Cardiac fibroblast (primary cell): ENCODE measurements around the gene FAIM2.

ENCODE experiments used
- DNase-seq, 2 donors: peaks; one replicate each; pipeline versions ENCODE4 v3.0.0 to v3.0.0-alpha.2; 2010; ENCODE audit warnings: low read depth in 2 of 2
- H3K4me3 ChIP-seq, 2 donors: replicated peaks in 1 of 2; 1 replicate in 1 of 2; 2 replicates in 1 of 2; pipeline ENCODE4 v1.5.1; 2011; ENCODE audit warnings: low read depth in 2 of 2, low read length in 2 of 2, mild to moderate bottlenecking in 2 of 2, moderate library complexity in 1 of 2
- TF ChIP-seq, protein P1 (sequence below): IDR thresholded peaks from one replicate; pipeline ENCODE4 v1.5.1; 2011; ENCODE audit warnings: low read depth, mild to moderate bottlenecking, low read length, inconsistent platforms

FAIM2 gene

GRCh38 chr12:49869816-49870500 lies 33.7 kb downstream of the FAIM2 start:
- no peak for DNase-seq
- TF ChIP-seq, protein P1, sequence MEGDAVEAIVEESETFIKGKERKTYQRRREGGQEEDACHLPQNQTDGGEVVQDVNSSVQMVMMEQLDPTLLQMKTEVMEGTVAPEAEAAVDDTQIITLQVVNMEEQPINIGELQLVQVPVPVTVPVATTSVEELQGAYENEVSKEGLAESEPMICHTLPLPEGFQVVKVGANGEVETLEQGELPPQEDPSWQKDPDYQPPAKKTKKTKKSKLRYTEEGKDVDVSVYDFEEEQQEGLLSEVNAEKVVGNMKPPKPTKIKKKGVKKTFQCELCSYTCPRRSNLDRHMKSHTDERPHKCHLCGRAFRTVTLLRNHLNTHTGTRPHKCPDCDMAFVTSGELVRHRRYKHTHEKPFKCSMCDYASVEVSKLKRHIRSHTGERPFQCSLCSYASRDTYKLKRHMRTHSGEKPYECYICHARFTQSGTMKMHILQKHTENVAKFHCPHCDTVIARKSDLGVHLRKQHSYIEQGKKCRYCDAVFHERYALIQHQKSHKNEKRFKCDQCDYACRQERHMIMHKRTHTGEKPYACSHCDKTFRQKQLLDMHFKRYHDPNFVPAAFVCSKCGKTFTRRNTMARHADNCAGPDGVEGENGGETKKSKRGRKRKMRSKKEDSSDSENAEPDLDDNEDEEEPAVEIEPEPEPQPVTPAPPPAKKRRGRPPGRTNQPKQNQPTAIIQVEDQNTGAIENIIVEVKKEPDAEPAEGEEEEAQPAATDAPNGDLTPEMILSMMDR = no peak
- no peak overlapping the region for H3K4me3 ChIP-seq

DNA sequence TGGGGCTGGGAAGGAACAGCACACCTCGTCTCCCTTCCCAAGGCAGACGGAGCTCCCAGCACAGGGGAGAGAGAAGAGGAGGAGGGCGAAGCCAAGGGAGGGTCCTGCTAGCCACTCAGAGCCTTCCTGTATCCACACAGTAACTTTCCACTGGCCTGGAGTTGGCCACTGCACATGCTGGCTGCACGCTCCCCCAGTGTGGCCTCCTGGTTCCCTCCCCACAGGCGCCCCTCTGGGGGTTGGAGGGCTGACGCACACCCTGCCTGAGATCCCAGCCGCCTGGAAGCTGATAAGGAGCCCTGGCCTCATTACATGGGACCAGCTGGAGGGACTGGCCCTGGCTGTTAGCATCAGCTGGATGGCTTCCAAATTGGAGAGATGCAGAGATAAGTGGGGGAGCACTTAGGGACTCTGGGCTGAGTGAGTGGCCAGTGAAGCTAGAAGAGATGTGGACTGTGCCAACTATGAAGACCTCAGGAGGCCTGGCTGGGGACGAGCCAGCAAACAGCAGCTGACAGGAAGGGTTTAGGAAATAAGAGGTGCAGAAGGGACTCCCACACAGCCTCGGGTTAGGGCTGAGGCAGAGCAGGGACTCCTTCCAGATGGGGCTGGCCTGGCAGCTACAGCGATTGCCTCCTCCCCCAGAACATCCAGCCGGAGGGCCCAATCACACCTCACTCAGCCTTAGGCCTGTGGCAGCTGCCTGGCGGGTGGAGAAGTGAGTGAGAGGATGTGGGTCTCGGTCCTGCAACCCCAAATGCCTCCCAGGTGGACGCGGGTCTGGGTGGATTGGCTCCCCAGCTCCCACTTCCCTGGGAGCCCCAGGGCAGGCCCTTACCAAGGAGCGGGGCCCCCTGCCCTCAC lies 34.5 kb downstream of the FAIM2 start:
- H3K4me3 ChIP-seq = no peak overlapping the region
- peak; percentile 96 to 100 for DNase-seq
- TF ChIP-seq, protein P1 = no peak

- TF ChIP-seq, protein P1 = no peak
- DNase-seq = no peak
- no peak overlapping the region for H3K4me3 ChIP-seq
Measured at GRCh38 chr12:49868449-49868848, 35.3 kb downstream of the FAIM2 start.

- TF ChIP-seq, protein P1 = no peak
- DNase-seq = peak; percentile 19 to 61
- no peak overlapping the region for H3K4me3 ChIP-seq
Measured at GRCh38 chr12:49867570-49868341, 35.9 kb downstream of the FAIM2 start.

DNA sequence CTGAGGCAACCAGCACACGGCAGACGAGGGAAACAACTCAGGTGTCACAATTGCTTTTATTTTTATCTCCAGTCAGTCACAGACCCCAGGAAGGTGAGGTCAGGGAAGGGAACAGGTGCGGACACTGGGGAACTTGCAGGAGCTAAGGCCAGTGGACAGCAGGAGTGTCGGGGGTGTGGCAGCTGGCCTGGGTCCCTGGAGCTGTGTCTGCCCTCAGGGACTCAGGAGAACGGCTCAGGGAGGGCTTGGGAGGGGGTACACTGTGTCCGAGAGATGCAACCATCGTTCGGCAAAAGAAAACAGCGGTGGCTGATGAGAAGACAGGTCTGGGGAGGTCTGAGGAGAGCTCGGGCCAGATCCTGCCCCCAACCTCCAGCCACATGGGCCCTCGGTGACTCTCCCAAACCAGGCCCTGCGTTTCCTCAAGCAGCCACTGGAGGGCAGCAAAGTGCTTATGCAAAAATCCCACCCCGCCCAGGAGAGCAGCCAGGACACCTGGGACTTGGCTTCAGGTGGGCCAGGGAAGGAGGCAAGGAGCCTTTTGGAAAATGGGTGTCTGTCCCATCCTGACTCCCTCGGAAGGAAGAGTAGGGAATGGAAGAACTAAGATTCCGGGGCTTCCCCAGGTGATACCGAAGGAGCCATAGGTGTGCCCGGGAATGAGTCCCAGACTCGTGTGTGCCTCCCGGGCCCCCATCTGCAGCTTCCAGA lies 36.7 kb downstream of the FAIM2 start:
- DNase-seq = peak; percentile 67 to 71

More for the DNA sequence above, 36.7 kb downstream of the FAIM2 start:
- TF ChIP-seq, protein P1 = peak; percentile 99
- no peak overlapping the region for H3K4me3 ChIP-seq
